ENCODE measurements around the gene WDR27.

WDR27 gene

GRCh38 chr6:169577236-169577635 lies 124.6 kb downstream of the WDR27 start:
- no peaks in the 10 kb centered on the region for H3K4me1 ChIP-seq (ENCODE audit: control insufficient read depth, insufficient read depth, low read length, poor library complexity, severe bottlenecking)
- no peak overlapping the region for H3K27ac ChIP-seq (ENCODE audit: low read depth, low read length, severe bottlenecking)
- H3K9me3 ChIP-seq (ENCODE audit: control insufficient read depth, low read length) = no peaks in the 10 kb centered on the region
- 95 to 98% methylated on average over 28 to 36 of the region's 38 CpGs for WGBS, 2 experiments (ENCODE audit: insufficient coverage in 2 of 2)
- H3K36me3 ChIP-seq (ENCODE audit: control insufficient read depth, insufficient read depth, low read length) = peaks cover 10% of the 10 kb centered on the region
- no peak overlapping the region for H3K4me3 ChIP-seq (ENCODE audit: extremely low read depth, insufficient read depth, low read length, poor library complexity, severe bottlenecking)

- no peak overlapping the region for H3K4me3 ChIP-seq (ENCODE audit: extremely low read depth, insufficient read depth, low read length, poor library complexity, severe bottlenecking)
- H3K4me1 ChIP-seq (ENCODE audit: control insufficient read depth, insufficient read depth, low read length, poor library complexity, severe bottlenecking) = peaks cover 6% of the 10 kb centered on the region
- H3K36me3 ChIP-seq (ENCODE audit: control insufficient read depth, insufficient read depth, low read length) = peaks cover 7% of the 10 kb centered on the region
- WGBS, 2 experiments (ENCODE audit: insufficient coverage in 2 of 2) = 84 to 98% methylated on average over 4 to 5 of the region's 5 CpGs
- no peaks in the 10 kb centered on the region for H3K9me3 ChIP-seq (ENCODE audit: control insufficient read depth, low read length)
- H3K27ac ChIP-seq (ENCODE audit: low read depth, low read length, severe bottlenecking) = no peak overlapping the region
Observed at GRCh38 chr6:169575821-169576220, 126.0 kb downstream of the WDR27 start.

- no peak overlapping the region for H3K4me3 ChIP-seq (ENCODE audit: extremely low read depth, insufficient read depth, low read length, poor library complexity, severe bottlenecking)
- H3K36me3 ChIP-seq (ENCODE audit: control insufficient read depth, insufficient read depth, low read length) = peaks cover 7% of the 10 kb centered on the region
- no peaks in the 10 kb centered on the region for H3K9me3 ChIP-seq (ENCODE audit: control insufficient read depth, low read length)
- peaks cover 6% of the 10 kb centered on the region for H3K4me1 ChIP-seq (ENCODE audit: control insufficient read depth, insufficient read depth, low read length, poor library complexity, severe bottlenecking)
- WGBS, 2 experiments (ENCODE audit: insufficient coverage in 2 of 2) = 66 to 89% methylated on average over 3 of the region's 5 CpGs
- H3K27ac ChIP-seq (ENCODE audit: low read depth, low read length, severe bottlenecking) = no peak overlapping the region
Observed at GRCh38 chr6:169575365-169575764, 126.5 kb downstream of the WDR27 start.

- peaks cover 6% of the 10 kb centered on the region for H3K4me1 ChIP-seq (ENCODE audit: control insufficient read depth, insufficient read depth, low read length, poor library complexity, severe bottlenecking)
- 76 to 86% methylated on average over 9 to 12 of the region's 13 CpGs for WGBS, 2 experiments (ENCODE audit: insufficient coverage in 2 of 2)
- H3K4me3 ChIP-seq (ENCODE audit: extremely low read depth, insufficient read depth, low read length, poor library complexity, severe bottlenecking) = no peak overlapping the region
- peaks cover 7% of the 10 kb centered on the region for H3K36me3 ChIP-seq (ENCODE audit: control insufficient read depth, insufficient read depth, low read length)
- no peaks in the 10 kb centered on the region for H3K9me3 ChIP-seq (ENCODE audit: control insufficient read depth, low read length)
- H3K27ac ChIP-seq (ENCODE audit: low read depth, low read length, severe bottlenecking) = no peak overlapping the region
Observed at GRCh38 chr6:169574420-169574819, 127.4 kb downstream of the WDR27 start.

- Histone ChIP-seq H3K4me1 (ENCODE audit: control insufficient read depth, insufficient read depth, low read length, poor library complexity, severe bottlenecking) (peaks cover 6% of the 10 kb centered on the region), H3K36me3 (ENCODE audit: control insufficient read depth, insufficient read depth, low read length) (peaks cover 7% of the 10 kb centered on the region), H3K4me3 (ENCODE audit: extremely low read depth, insufficient read depth, low read length, poor library complexity, severe bottlenecking) (no peak overlapping the region), H3K9me3 (ENCODE audit: control insufficient read depth, low read length) (no peaks in the 10 kb centered on the region), H3K27ac (ENCODE audit: low read depth, low read length, severe bottlenecking) (no peak overlapping the region)
- 98% methylated on average over 5 of the region's 5 CpGs for WGBS, 2 experiments (ENCODE audit: insufficient coverage in 2 of 2)
Observed at GRCh38 chr6:169573883-169574282, 127.9 kb downstream of the WDR27 start.

GRCh38 chr6:169571123-169571962 lies 130.5 kb downstream of the WDR27 start:
- Histone ChIP-seq H3K9me3 (ENCODE audit: control insufficient read depth, low read length) (no peaks in the 10 kb centered on the region), H3K27ac (ENCODE audit: low read depth, low read length, severe bottlenecking) (peak overlapping the region; percentile 37), H3K4me3 (ENCODE audit: extremely low read depth, insufficient read depth, low read length, poor library complexity, severe bottlenecking) (no peak overlapping the region), H3K36me3 (ENCODE audit: control insufficient read depth, insufficient read depth, low read length) (no peaks in the 10 kb centered on the region), H3K4me1 (ENCODE audit: control insufficient read depth, insufficient read depth, low read length, poor library complexity, severe bottlenecking) (peaks cover 6% of the 10 kb centered on the region)
- WGBS, 2 experiments (ENCODE audit: insufficient coverage in 2 of 2) = 74 to 83% methylated on average over 3 to 7 of the region's 12 CpGs

- Histone ChIP-seq H3K36me3 (ENCODE audit: control insufficient read depth, insufficient read depth, low read length) (no peaks in the 10 kb centered on the region), H3K4me3 (ENCODE audit: extremely low read depth, insufficient read depth, low read length, poor library complexity, severe bottlenecking) (no peak overlapping the region), H3K27ac (ENCODE audit: low read depth, low read length, severe bottlenecking) (no peak overlapping the region), H3K9me3 (ENCODE audit: control insufficient read depth, low read length) (no peaks in the 10 kb centered on the region), H3K4me1 (ENCODE audit: control insufficient read depth, insufficient read depth, low read length, poor library complexity, severe bottlenecking) (peaks cover 6% of the 10 kb centered on the region)
- WGBS, 2 experiments (ENCODE audit: insufficient coverage in 2 of 2) = 88 to 97% methylated on average over 5 of the region's 8 CpGs
Observed at GRCh38 chr6:169568314-169569087, 133.3 kb downstream of the WDR27 start.

- 80 to 83% methylated on average over 8 to 11 of the region's 11 CpGs for WGBS, 2 experiments (ENCODE audit: insufficient coverage in 2 of 2)
- no peaks in the 10 kb centered on the region for H3K36me3 ChIP-seq (ENCODE audit: control insufficient read depth, insufficient read depth, low read length)
- no peak overlapping the region for H3K27ac ChIP-seq (ENCODE audit: low read depth, low read length, severe bottlenecking)
- no peak overlapping the region for H3K4me3 ChIP-seq (ENCODE audit: extremely low read depth, insufficient read depth, low read length, poor library complexity, severe bottlenecking)
- no peaks in the 10 kb centered on the region for H3K9me3 ChIP-seq (ENCODE audit: control insufficient read depth, low read length)
- H3K4me1 ChIP-seq (ENCODE audit: control insufficient read depth, insufficient read depth, low read length, poor library complexity, severe bottlenecking) = peaks cover 6% of the 10 kb centered on the region
Observed at GRCh38 chr6:169567819-169568218, 134.0 kb downstream of the WDR27 start.

- Histone ChIP-seq H3K4me3 (ENCODE audit: extremely low read depth, insufficient read depth, low read length, poor library complexity, severe bottlenecking) (no peak overlapping the region), H3K36me3 (ENCODE audit: control insufficient read depth, insufficient read depth, low read length) (no peaks in the 10 kb centered on the region), H3K4me1 (ENCODE audit: control insufficient read depth, insufficient read depth, low read length, poor library complexity, severe bottlenecking) (peaks cover 8% of the 10 kb centered on the region), H3K9me3 (ENCODE audit: control insufficient read depth, low read length) (no peaks in the 10 kb centered on the region), H3K27ac (ENCODE audit: low read depth, low read length, severe bottlenecking) (no peak overlapping the region)
- WGBS, 2 experiments (ENCODE audit: insufficient coverage in 2 of 2) = 89 to 91% methylated on average over 18 to 19 of the region's 19 CpGs
Observed at GRCh38 chr6:169566961-169567750, 134.7 kb downstream of the WDR27 start.

GRCh38 chr6:169566319-169566718 lies 135.5 kb downstream of the WDR27 start:
- Histone ChIP-seq H3K27ac (ENCODE audit: low read depth, low read length, severe bottlenecking) (no peak overlapping the region), H3K9me3 (ENCODE audit: control insufficient read depth, low read length) (no peaks in the 10 kb centered on the region), H3K36me3 (ENCODE audit: control insufficient read depth, insufficient read depth, low read length) (no peaks in the 10 kb centered on the region), H3K4me1 (ENCODE audit: control insufficient read depth, insufficient read depth, low read length, poor library complexity, severe bottlenecking) (peaks cover 4% of the 10 kb centered on the region), H3K4me3 (ENCODE audit: extremely low read depth, insufficient read depth, low read length, poor library complexity, severe bottlenecking) (no peak overlapping the region)
- WGBS, 2 experiments (ENCODE audit: insufficient coverage in 2 of 2) = 81 to 84% methylated on average over 11 of the region's 11 CpGs
